ENCODE data around the gene EARS2. TPM values are rescaled to one million over a fixed set of nuclear protein-coding genes. Genes with fewer than 3 reads are reported as not detected.

The EARS2 gene
- total and polyA plus RNA-seq, 9 of the 15 experiments (the other 6 are each of a cell fraction or from before 2014, with no cell fraction given) = 17.6 to 58.6 (median 36.3) TPM

DNA sequence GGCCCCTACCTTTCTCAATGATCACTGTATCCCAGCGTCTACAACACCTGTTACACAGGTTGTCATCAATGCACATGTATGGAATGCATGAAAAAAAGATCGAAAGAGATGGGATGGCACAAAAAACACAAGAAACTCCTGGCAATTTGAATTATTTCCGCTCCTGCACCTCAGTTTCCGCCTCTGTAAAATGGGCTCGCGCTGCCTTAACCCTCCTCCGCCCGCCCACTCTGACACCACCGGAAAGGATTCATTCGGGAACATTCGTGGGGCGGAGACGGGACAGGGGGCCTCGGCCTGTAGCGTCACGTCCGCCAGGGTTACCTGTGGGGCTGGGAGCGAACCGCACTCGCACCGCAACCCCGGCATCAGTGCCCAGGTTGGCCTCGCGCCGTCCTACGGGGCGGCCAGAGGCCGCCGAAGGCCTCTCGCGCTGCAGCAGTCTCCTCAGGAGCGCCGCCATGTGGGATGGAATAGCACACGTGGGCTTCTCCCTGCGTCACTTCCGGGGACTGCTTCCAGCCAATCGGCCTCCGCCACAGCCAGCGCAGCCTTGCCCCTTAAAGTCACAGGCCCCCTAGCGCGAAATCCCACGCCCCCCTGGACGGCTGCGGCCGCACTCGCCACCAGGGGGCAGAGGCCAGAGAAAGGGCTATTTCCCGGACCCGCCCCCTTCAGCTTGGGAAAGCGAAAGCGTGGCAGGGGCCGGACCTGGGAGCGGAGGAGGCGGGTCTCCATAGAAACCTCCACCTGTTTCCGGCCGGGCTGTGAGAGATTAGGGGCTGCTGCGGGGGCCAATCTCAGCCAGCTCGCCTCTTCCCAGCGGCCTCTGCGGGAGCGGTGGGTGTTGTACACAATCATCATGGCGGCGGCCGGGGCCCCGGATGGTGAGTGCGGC lies at the start of gene EARS2, which contains the start of gene UBFD1 (continued):
- TF ChIP-seq, protein P1, sequence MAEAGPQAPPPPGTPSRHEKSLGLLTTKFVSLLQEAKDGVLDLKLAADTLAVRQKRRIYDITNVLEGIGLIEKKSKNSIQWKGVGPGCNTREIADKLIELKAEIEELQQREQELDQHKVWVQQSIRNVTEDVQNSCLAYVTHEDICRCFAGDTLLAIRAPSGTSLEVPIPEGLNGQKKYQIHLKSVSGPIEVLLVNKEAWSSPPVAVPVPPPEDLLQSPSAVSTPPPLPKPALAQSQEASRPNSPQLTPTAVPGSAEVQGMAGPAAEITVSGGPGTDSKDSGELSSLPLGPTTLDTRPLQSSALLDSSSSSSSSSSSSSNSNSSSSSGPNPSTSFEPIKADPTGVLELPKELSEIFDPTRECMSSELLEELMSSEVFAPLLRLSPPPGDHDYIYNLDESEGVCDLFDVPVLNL (CRISPR knock-in tag; IDR thresholded peaks at IDR 0.05; ENCODE audit: low read depth) = no peak
- TF ChIP-seq, protein P2, sequence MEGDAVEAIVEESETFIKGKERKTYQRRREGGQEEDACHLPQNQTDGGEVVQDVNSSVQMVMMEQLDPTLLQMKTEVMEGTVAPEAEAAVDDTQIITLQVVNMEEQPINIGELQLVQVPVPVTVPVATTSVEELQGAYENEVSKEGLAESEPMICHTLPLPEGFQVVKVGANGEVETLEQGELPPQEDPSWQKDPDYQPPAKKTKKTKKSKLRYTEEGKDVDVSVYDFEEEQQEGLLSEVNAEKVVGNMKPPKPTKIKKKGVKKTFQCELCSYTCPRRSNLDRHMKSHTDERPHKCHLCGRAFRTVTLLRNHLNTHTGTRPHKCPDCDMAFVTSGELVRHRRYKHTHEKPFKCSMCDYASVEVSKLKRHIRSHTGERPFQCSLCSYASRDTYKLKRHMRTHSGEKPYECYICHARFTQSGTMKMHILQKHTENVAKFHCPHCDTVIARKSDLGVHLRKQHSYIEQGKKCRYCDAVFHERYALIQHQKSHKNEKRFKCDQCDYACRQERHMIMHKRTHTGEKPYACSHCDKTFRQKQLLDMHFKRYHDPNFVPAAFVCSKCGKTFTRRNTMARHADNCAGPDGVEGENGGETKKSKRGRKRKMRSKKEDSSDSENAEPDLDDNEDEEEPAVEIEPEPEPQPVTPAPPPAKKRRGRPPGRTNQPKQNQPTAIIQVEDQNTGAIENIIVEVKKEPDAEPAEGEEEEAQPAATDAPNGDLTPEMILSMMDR (IDR thresholded peaks at IDR 0.05 in 2 of 3, conservative IDR thresholded peaks at IDR 0.05 in 1 of 3; ENCODE audit: insufficient read depth in 2 of 3, low read depth in 1 of 3, low read length in 3 of 3) = peak; percentile 96 to 98 (median 98)
- TF ChIP-seq CHD1 (IDR thresholded peaks at IDR 0.05; ENCODE audit: low read length) = peak; percentile 38
- TF ChIP-seq, protein P3, sequence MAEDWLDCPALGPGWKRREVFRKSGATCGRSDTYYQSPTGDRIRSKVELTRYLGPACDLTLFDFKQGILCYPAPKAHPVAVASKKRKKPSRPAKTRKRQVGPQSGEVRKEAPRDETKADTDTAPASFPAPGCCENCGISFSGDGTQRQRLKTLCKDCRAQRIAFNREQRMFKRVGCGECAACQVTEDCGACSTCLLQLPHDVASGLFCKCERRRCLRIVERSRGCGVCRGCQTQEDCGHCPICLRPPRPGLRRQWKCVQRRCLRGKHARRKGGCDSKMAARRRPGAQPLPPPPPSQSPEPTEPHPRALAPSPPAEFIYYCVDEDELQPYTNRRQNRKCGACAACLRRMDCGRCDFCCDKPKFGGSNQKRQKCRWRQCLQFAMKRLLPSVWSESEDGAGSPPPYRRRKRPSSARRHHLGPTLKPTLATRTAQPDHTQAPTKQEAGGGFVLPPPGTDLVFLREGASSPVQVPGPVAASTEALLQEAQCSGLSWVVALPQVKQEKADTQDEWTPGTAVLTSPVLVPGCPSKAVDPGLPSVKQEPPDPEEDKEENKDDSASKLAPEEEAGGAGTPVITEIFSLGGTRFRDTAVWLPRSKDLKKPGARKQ (CRISPR knock-in tag; IDR thresholded peaks at IDR 0.05) = no peak
- peak; percentile 88 for TF ChIP-seq CREB1 (IDR thresholded peaks at IDR 0.05)
- peak; percentile 92 for TF ChIP-seq CREB1 (CRISPR knock-in tag; IDR thresholded peaks at IDR 0.05)
- TF ChIP-seq, protein P4, sequence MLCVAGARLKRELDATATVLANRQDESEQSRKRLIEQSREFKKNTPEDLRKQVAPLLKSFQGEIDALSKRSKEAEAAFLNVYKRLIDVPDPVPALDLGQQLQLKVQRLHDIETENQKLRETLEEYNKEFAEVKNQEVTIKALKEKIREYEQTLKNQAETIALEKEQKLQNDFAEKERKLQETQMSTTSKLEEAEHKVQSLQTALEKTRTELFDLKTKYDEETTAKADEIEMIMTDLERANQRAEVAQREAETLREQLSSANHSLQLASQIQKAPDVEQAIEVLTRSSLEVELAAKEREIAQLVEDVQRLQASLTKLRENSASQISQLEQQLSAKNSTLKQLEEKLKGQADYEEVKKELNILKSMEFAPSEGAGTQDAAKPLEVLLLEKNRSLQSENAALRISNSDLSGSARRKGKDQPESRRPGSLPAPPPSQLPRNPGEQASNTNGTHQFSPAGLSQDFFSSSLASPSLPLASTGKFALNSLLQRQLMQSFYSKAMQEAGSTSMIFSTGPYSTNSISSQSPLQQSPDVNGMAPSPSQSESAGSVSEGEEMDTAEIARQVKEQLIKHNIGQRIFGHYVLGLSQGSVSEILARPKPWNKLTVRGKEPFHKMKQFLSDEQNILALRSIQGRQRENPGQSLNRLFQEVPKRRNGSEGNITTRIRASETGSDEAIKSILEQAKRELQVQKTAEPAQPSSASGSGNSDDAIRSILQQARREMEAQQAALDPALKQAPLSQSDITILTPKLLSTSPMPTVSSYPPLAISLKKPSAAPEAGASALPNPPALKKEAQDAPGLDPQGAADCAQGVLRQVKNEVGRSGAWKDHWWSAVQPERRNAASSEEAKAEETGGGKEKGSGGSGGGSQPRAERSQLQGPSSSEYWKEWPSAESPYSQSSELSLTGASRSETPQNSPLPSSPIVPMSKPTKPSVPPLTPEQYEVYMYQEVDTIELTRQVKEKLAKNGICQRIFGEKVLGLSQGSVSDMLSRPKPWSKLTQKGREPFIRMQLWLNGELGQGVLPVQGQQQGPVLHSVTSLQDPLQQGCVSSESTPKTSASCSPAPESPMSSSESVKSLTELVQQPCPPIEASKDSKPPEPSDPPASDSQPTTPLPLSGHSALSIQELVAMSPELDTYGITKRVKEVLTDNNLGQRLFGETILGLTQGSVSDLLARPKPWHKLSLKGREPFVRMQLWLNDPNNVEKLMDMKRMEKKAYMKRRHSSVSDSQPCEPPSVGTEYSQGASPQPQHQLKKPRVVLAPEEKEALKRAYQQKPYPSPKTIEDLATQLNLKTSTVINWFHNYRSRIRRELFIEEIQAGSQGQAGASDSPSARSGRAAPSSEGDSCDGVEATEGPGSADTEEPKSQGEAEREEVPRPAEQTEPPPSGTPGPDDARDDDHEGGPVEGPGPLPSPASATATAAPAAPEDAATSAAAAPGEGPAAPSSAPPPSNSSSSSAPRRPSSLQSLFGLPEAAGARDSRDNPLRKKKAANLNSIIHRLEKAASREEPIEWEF (CRISPR knock-in tag; IDR thresholded peaks at IDR 0.05) = no peak
- TF ChIP-seq ILF3 (IDR thresholded peaks at IDR 0.05; ENCODE audit: borderline replicate concordance) = no peak
- TF ChIP-seq ZFPM2 (CRISPR knock-in tag; IDR thresholded peaks at IDR 0.05) = no peak
- peak; percentile 57; the same call in 1 of the 2 replicates for TF ChIP-seq MYNN (IDR thresholded peaks at IDR 0.05)
- TF ChIP-seq MYNN (CRISPR knock-in tag; IDR thresholded peaks at IDR 0.05) = no peak
- peak; percentile 99 for TF ChIP-seq SAP30 (IDR thresholded peaks at IDR 0.05; ENCODE audit: borderline replicate concordance, insufficient read depth, low read depth, low read length, poor library complexity, severe bottlenecking)
- TF ChIP-seq, protein P5, sequence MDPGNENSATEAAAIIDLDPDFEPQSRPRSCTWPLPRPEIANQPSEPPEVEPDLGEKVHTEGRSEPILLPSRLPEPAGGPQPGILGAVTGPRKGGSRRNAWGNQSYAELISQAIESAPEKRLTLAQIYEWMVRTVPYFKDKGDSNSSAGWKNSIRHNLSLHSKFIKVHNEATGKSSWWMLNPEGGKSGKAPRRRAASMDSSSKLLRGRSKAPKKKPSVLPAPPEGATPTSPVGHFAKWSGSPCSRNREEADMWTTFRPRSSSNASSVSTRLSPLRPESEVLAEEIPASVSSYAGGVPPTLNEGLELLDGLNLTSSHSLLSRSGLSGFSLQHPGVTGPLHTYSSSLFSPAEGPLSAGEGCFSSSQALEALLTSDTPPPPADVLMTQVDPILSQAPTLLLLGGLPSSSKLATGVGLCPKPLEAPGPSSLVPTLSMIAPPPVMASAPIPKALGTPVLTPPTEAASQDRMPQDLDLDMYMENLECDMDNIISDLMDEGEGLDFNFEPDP (CRISPR knock-in tag; IDR thresholded peaks at IDR 0.05) = no peak
- no peak for TF ChIP-seq KLF6 (CRISPR knock-in tag; IDR thresholded peaks at IDR 0.05; ENCODE audit: borderline replicate concordance)
- no peak for TF ChIP-seq U2AF2 (optimal IDR thresholded peaks at IDR 0.05; ENCODE audit: low read depth, low read length)
